ENCODE results near the gene FHL3. TPM values are rescaled to one million over a fixed set of nuclear protein-coding genes. Genes with fewer than 3 reads are reported as not detected.
"Not testable (repeated sequence)": the region's sequence is repeated elsewhere in the genome, so short reads cannot be mapped to it uniquely, and the experiment has no call there.

The FHL3 gene
- total and polyA plus RNA-seq, 11 donors, result 4.6 to 27.0 (median 11.8) TPM

- ATAC-seq (no peak), DNase-seq (no peak)
- Histone ChIP-seq H3K36me3 (peaks cover 0 to 97% (median 88%) of the 10 kb centered on the region in 9 donors), H3K4me3 (no peak overlapping the region), H3K27me3 (no peaks in the 10 kb centered on the region), H3K4me1 (peaks cover 0 to 5% (median 0%) of the 10 kb centered on the region in 12 donors), H3K27ac (no peak overlapping the region), H3K9me3 (no peaks in the 10 kb centered on the region)
- TF ChIP-seq POLR2A (IDR thresholded peaks at IDR 0.05) (no peak), CTCF (IDR thresholded peaks at IDR 0.05) (no peak)
- 96 to 97% (median 97%) methylated on average over 5 of the region's 5 CpGs for WGBS, 4 donors
- intact Hi-C loops (cut with DNase I), result loop anchor here in 2 of 10 donors (2.0 kb wide), 2 partner anchors 82 to 86 kb away; no protein-coding TSS in a partner anchor
These were observed 30.7 kb downstream of the FHL3 start for GRCh38 chr1:37974567-37974966.

- H3K4me3 ChIP-seq, H3K4me1 ChIP-seq, DNase-seq, H3K9me3 ChIP-seq, H3K27ac ChIP-seq, H3K27me3 ChIP-seq, ATAC-seq: not testable (repeated sequence)
- intact Hi-C loops (cut with DNase I), result loop anchor here in 2 of 10 donors (2.0 kb wide), 2 partner anchors 81 to 85 kb away; no protein-coding TSS in a partner anchor
- WGBS, 4 donors, result 92 to 96% (median 96%) methylated on average over 5 of the region's 5 CpGs
- peaks cover 0 to 97% (median 88%) of the 10 kb centered on the region in 9 donors for H3K36me3 ChIP-seq
These were observed 31.6 kb downstream of the FHL3 start for GRCh38 chr1:37973684-37974083.

- ATAC-seq, result no peak
- TF ChIP-seq CTCF (IDR thresholded peaks at IDR 0.05) (no peak), POLR2A (IDR thresholded peaks at IDR 0.05) (no peak)
- H3K36me3 ChIP-seq, result peaks cover 0 to 94% (median 84%) of the 10 kb centered on the region in 9 donors
These were observed 40.0 kb downstream of the FHL3 start for GRCh38 chr1:37965301-37965700.

GRCh38 chr1:37964106-37964505 lies 41.2 kb downstream of the FHL3 start:
- intact Hi-C loops (cut with DNase I); H3K27me3 ChIP-seq: not testable (repeated sequence)
- WGBS, 4 donors, result 87 to 94% (median 87%) methylated on average over 12 of the region's 12 CpGs

More at GRCh38 chr1:37965301-37965700, 40.0 kb downstream of the FHL3 start:
- 91 to 97% (median 94%) methylated on average over 4 of the region's 4 CpGs for WGBS, 4 donors
- H3K4me1 ChIP-seq, result no peaks in the 10 kb centered on the region
- intact Hi-C loops (cut with DNase I), result no loop called here
- no peak for DNase-seq
- no peaks in the 10 kb centered on the region for H3K9me3 ChIP-seq
- H3K27me3 ChIP-seq, result no peaks in the 10 kb centered on the region
- no peak overlapping the region for H3K27ac ChIP-seq
- no peak overlapping the region for H3K4me3 ChIP-seq

GRCh38 chr1:37958690-37959089 lies 46.6 kb downstream of the FHL3 start:
- intact Hi-C loops (cut with DNase I), result no loop called here
- Histone ChIP-seq H3K9me3 (no peaks in the 10 kb centered on the region), H3K27me3 (no peaks in the 10 kb centered on the region), H3K4me1 (no peaks in the 10 kb centered on the region), H3K27ac (no peak overlapping the region), H3K36me3 (peaks cover 0 to 73% (median 65%) of the 10 kb centered on the region in 9 donors), H3K4me3 (no peak overlapping the region)
- no peak for DNase-seq
- 92 to 96% (median 93%) methylated on average over 2 of the region's 2 CpGs for WGBS, 4 donors
- no peak for ATAC-seq
- TF ChIP-seq POLR2A (IDR thresholded peaks at IDR 0.05) (no peak), CTCF (IDR thresholded peaks at IDR 0.05) (no peak)

More at GRCh38 chr1:37964106-37964505, 41.2 kb downstream of the FHL3 start:
- DNase-seq, H3K4me3 ChIP-seq, H3K9me3 ChIP-seq, ATAC-seq, H3K4me1 ChIP-seq, H3K27ac ChIP-seq: not testable (repeated sequence)
- peaks cover 0 to 96% (median 86%) of the 10 kb centered on the region in 9 donors for H3K36me3 ChIP-seq

Measured in heart left ventricle (tissue), 16 donors.